GM21717 (cell line): ENCODE measurements around the gene C12orf60.
"Not testable (repeated sequence)": the region's sequence is repeated elsewhere in the genome, so short reads cannot be mapped to it uniquely, and the experiment has no call there.

Experiments
- ATAC-seq: cut with Tn5 transposase; IDR thresholded peaks from one replicate; pipeline ENCODE4 v1.9.1; 2021; ENCODE audit warnings: mild to moderate bottlenecking, moderate library complexity; ENCODE audit not compliant: unreplicated experiment

Gene C12orf60

GRCh38 chr12:14803011-14803829, at the start of gene C12orf60, which contains the start of gene WBP11:
Gene C12orf60 (plus strand): TSS chr12:14803670. CDS start chr12:14822936, 19,266 bp downstream.
Gene WBP11 (minus strand): TSS chr12:14803478. CDS start chr12:14801383, 2,095 bp downstream.
- ATAC-seq, result peak; percentile 99

- no peak for ATAC-seq
Observed at GRCh38 chr12:14756334-14757143, 46.9 kb upstream of the C12orf60 start.

- not testable (repeated sequence) for ATAC-seq
Observed at GRCh38 chr12:14759711-14760280, 43.7 kb upstream of the C12orf60 start.

- no peak for ATAC-seq
Observed at GRCh38 chr12:14765398-14765797, 38.1 kb upstream of the C12orf60 start.

- ATAC-seq, result not testable (repeated sequence)
Observed at GRCh38 chr12:14766020-14766419, 37.5 kb upstream of the C12orf60 start.

GRCh38 chr12:14766649-14767215, 36.7 kb upstream of the C12orf60 start:
- ATAC-seq, result no peak

- no peak for ATAC-seq
Observed at GRCh38 chr12:14767617-14768016, 35.9 kb upstream of the C12orf60 start.

- no peak for ATAC-seq
Observed at GRCh38 chr12:14768823-14769405, 34.6 kb upstream of the C12orf60 start.

- peak; percentile 4 for ATAC-seq
Observed at GRCh38 chr12:14769466-14769968, 34.0 kb upstream of the C12orf60 start.

- peak; percentile 36 for ATAC-seq
Observed at GRCh38 chr12:14769969-14770495, 33.4 kb upstream of the C12orf60 start.

GRCh38 chr12:14770496-14771461, 32.7 kb upstream of the C12orf60 start:
- ATAC-seq, result peak; percentile 27

GRCh38 chr12:14771651-14772137, 31.8 kb upstream of the C12orf60 start:
- no peak for ATAC-seq

GRCh38 chr12:14772946-14773345, 30.5 kb upstream of the C12orf60 start:
- no peak for ATAC-seq

- ATAC-seq, result peak; percentile 10
Observed at GRCh38 chr12:14773685-14774073, 29.8 kb upstream of the C12orf60 start.

- ATAC-seq, result peak; percentile 66
Observed at GRCh38 chr12:14774074-14774905, 29.2 kb upstream of the C12orf60 start.

- no peak for ATAC-seq
Observed at GRCh38 chr12:14774906-14775635, 28.4 kb upstream of the C12orf60 start.

- ATAC-seq, result no peak
Observed at GRCh38 chr12:14775636-14775980, 27.9 kb upstream of the C12orf60 start.
